Neuronal stem cell (in vitro differentiated cells): ENCODE results near the gene RLBP1.
"Not testable (repeated sequence)": the region's sequence is repeated elsewhere in the genome, so short reads cannot be mapped to it uniquely, and the experiment has no call there.

Experiments
- DNase-seq: peaks from one replicate; pipeline ENCODE4 v3.0.0-alpha.2; 2013; ENCODE audit warnings: low spot score
- H2AFZ ChIP-seq: one replicate; pipeline ENCODE4 v1.6.1; 2013; ENCODE audit warnings: mild to moderate bottlenecking, low read length, inconsistent platforms
- H2AK5ac ChIP-seq: 2 replicates; pipeline ENCODE4 v1.6.1; 2013; ENCODE audit warnings: low read depth, mild to moderate bottlenecking, inconsistent platforms, low read length, moderate library complexity, mixed read lengths
- H2BK120ac ChIP-seq: 2 replicates; pipeline ENCODE4 v1.6.1; 2013; ENCODE audit warnings: low read depth, mild to moderate bottlenecking, inconsistent platforms, low read length, moderate library complexity, mixed read lengths
- H2BK12ac ChIP-seq: one replicate; pipeline ENCODE4 v1.6.1; 2013; ENCODE audit warnings: low read length, inconsistent platforms
- H2BK15ac ChIP-seq: 2 replicates; pipeline ENCODE4 v1.6.1; 2013; ENCODE audit warnings: mild to moderate bottlenecking, low read length, inconsistent platforms, mixed read lengths
- H2BK5ac ChIP-seq: one replicate; pipeline ENCODE4 v1.6.1; 2013; ENCODE audit warnings: inconsistent platforms, mild to moderate bottlenecking, low read length, moderate library complexity
- H3K14ac ChIP-seq: one replicate; pipeline ENCODE4 v1.6.1; 2013; ENCODE audit warnings: low read length, inconsistent platforms
- H3K18ac ChIP-seq: 2 replicates; pipeline ENCODE4 v1.6.1; 2013; ENCODE audit warnings: low read length, inconsistent platforms
- H3K23ac ChIP-seq: 2 replicates; pipeline ENCODE4 v1.6.1; 2013; ENCODE audit warnings: low read depth, mild to moderate bottlenecking, mixed read lengths, low read length, inconsistent platforms; ENCODE audit not compliant: poor library complexity
- H3K27ac ChIP-seq: replicated peaks from 3 replicates; pipeline ENCODE4 v1.5.1; 2013; ENCODE audit warnings: low read length, inconsistent platforms
- H3K27me3 ChIP-seq, 3 experiments: 2 replicates each; pipeline ENCODE4 v1.6.1; 2013; ENCODE audit warnings: low read length in 3 of 3, mild to moderate bottlenecking in 2 of 3, inconsistent platforms in 1 of 3, low read depth in 1 of 3, mixed read lengths in 1 of 3, moderate library complexity in 1 of 3; ENCODE audit not compliant: control insufficient read depth in 3 of 3, insufficient read depth in 3 of 3
- H3K36me3 ChIP-seq, 2 donors: replicated peaks in 1 of 2; 2 replicates each; pipeline ENCODE4 v1.6.1; 2013; ENCODE audit warnings: low read length in 2 of 2; ENCODE audit not compliant: control insufficient read depth in 2 of 2, insufficient read depth in 2 of 2
- H3K4ac ChIP-seq: 2 replicates; pipeline ENCODE4 v1.6.1; 2013; ENCODE audit warnings: inconsistent platforms, mild to moderate bottlenecking, low read length, moderate library complexity
- H3K4me1 ChIP-seq, 2 donors: 1 replicate in 1 of 2; 2 replicates in 1 of 2; pipeline ENCODE4 v1.6.1; 2013; ENCODE audit warnings: low read length in 2 of 2, low read depth in 1 of 2; ENCODE audit not compliant: control insufficient read depth in 2 of 2, insufficient read depth in 1 of 2
- H3K4me2 ChIP-seq: one replicate; pipeline ENCODE4 v1.6.1; 2013; ENCODE audit warnings: mild to moderate bottlenecking, low read length, inconsistent platforms; ENCODE audit not compliant: insufficient read depth, poor library complexity, severe bottlenecking
- H3K4me3 ChIP-seq, 2 donors: 2 replicates each; pipeline ENCODE4 v1.5.1; 2013; ENCODE audit warnings: low read length in 2 of 2, mild to moderate bottlenecking in 2 of 2, inconsistent platforms in 1 of 2, moderate library complexity in 1 of 2
- H3K79me1 ChIP-seq: one replicate; pipeline ENCODE4 v1.6.1; 2013; ENCODE audit warnings: low read depth, mild to moderate bottlenecking, inconsistent platforms, low read length, moderate library complexity
- H3K9ac ChIP-seq: one replicate; pipeline ENCODE4 v1.6.1; 2013; ENCODE audit warnings: mild to moderate bottlenecking, low read depth, low read length, inconsistent platforms; ENCODE audit not compliant: poor library complexity
- H3K9me3 ChIP-seq, 2 donors: replicated peaks in 1 of 2; 2 replicates each; pipeline versions ENCODE3 to v1.6.1; 2013; ENCODE audit warnings: low read length in 2 of 2, mild to moderate bottlenecking in 2 of 2, inconsistent platforms in 1 of 2, low read depth in 1 of 2, mixed read lengths in 1 of 2, moderate library complexity in 1 of 2; ENCODE audit not compliant: control insufficient read depth in 2 of 2, insufficient read depth in 1 of 2
- H4K8ac ChIP-seq: one replicate; pipeline ENCODE4 v1.6.1; 2013; ENCODE audit warnings: low read depth, mild to moderate bottlenecking, inconsistent platforms, low read length, moderate library complexity
- H4K91ac ChIP-seq: one replicate; pipeline ENCODE4 v1.6.1; 2013; ENCODE audit warnings: low read length, low read depth, mild to moderate bottlenecking, inconsistent platforms; ENCODE audit not compliant: poor library complexity
- WGBS, 2 donors: extraction: QIAGEN DNeasy Blood & Tissue Kit; methylation state at CpG; one replicate each; pipeline ENCODE4 v1.1.7; 2013; ENCODE audit warnings: missing lambda C conversion rate in 2 of 2, mixed read lengths in 1 of 2; ENCODE audit not compliant: insufficient read length in 2 of 2, insufficient replicate concordance in 1 of 2; ENCODE audit errors: extremely low coverage in 2 of 2; 5-methylcytosine and 5-hydroxymethylcytosine counted together

The RLBP1 gene

GRCh38 chr15:89239883-89240810 is 18.8 kb upstream of the RLBP1 start:
- not testable (repeated sequence) for H2BK12ac ChIP-seq, DNase-seq, H3K14ac ChIP-seq, H3K4me2 ChIP-seq, H3K23ac ChIP-seq, H2BK15ac ChIP-seq, H3K79me1 ChIP-seq, H2AK5ac ChIP-seq, H3K4me3 ChIP-seq, H2BK120ac ChIP-seq, H3K4ac ChIP-seq, H3K9ac ChIP-seq, H3K4me1 ChIP-seq, H2BK5ac ChIP-seq, H4K8ac ChIP-seq, H3K27me3 ChIP-seq, H3K27ac ChIP-seq, H3K36me3 ChIP-seq, H4K91ac ChIP-seq, H3K9me3 ChIP-seq, H3K18ac ChIP-seq
- peak overlapping the region; percentile 35 for H2AFZ ChIP-seq
- no CpG with 5 or more reads among the region's 12 CpGs for WGBS, 2 donors

- Histone ChIP-seq H3K9ac (no peak overlapping the region), H2BK5ac (no peak overlapping the region), H3K79me1 (no peaks in the 10 kb centered on the region), H3K18ac (no peak overlapping the region), H3K4me2 (no peak overlapping the region), H3K4me3 (no peak overlapping the region), H2AK5ac (no peak overlapping the region), H3K27me3 (peaks cover 0 to 5% (median 0%) of the 10 kb centered on the region in 3 experiments), H3K27ac (no peak overlapping the region), H3K14ac (no peak overlapping the region), H4K8ac (no peak overlapping the region), H2BK12ac (no peak overlapping the region), H3K23ac (no peak overlapping the region), H2BK15ac (no peak overlapping the region), H3K4ac (no peak overlapping the region), H3K4me1 (peaks cover 3 to 5% of the 10 kb centered on the region in 2 donors), H2BK120ac (no peak overlapping the region), H3K36me3 (no peaks in the 10 kb centered on the region), H4K91ac (no peak overlapping the region), H2AFZ (no peak overlapping the region), H3K9me3 (no peaks in the 10 kb centered on the region)
- DNase-seq = no peak
These were observed 10.5 kb upstream of the RLBP1 start for GRCh38 chr15:89231832-89232231.

- peaks cover 3 to 5% of the 10 kb centered on the region in 2 donors for H3K4me1 ChIP-seq
- H3K9me3 ChIP-seq = no peaks in the 10 kb centered on the region
- no peaks in the 10 kb centered on the region for H3K79me1 ChIP-seq
- no peak overlapping the region for H3K23ac ChIP-seq
- H3K14ac ChIP-seq = no peak overlapping the region
- H3K27me3 ChIP-seq = peaks cover 0 to 5% (median 0%) of the 10 kb centered on the region in 3 experiments
- no peak for DNase-seq
- no CpG with 5 or more reads among the region's 5 CpGs for WGBS, 2 donors
- H3K4me2 ChIP-seq = no peak overlapping the region
- no peak overlapping the region for H3K9ac ChIP-seq
- no peak overlapping the region for H2BK12ac ChIP-seq
- no peak overlapping the region for H2BK5ac ChIP-seq
- no peak overlapping the region for H3K18ac ChIP-seq
- H4K91ac ChIP-seq = no peak overlapping the region
- no peak overlapping the region for H3K4me3 ChIP-seq
- no peak overlapping the region for H3K4ac ChIP-seq
- H2AK5ac ChIP-seq = no peak overlapping the region
- no peaks in the 10 kb centered on the region for H3K36me3 ChIP-seq
- no peak overlapping the region for H3K27ac ChIP-seq
- no peak overlapping the region for H2BK120ac ChIP-seq
- H2AFZ ChIP-seq = no peak overlapping the region
- no peak overlapping the region for H4K8ac ChIP-seq
- no peak overlapping the region for H2BK15ac ChIP-seq
These were observed 8.9 kb upstream of the RLBP1 start for GRCh38 chr15:89230277-89230676.

GRCh38 chr15:89227425-89227824 is 6.0 kb upstream of the RLBP1 start:
- Histone ChIP-seq H2BK15ac (no peak overlapping the region), H4K91ac (no peak overlapping the region), H3K9ac (no peak overlapping the region), H3K27ac (no peak overlapping the region), H3K79me1 (no peaks in the 10 kb centered on the region), H3K18ac (no peak overlapping the region), H3K4ac (no peak overlapping the region), H3K27me3 (peaks cover 0 to 5% (median 0%) of the 10 kb centered on the region in 3 experiments), H3K14ac (no peak overlapping the region), H2AK5ac (no peak overlapping the region), H3K4me1 (peaks cover 3 to 5% of the 10 kb centered on the region in 2 donors), H3K36me3 (no peaks in the 10 kb centered on the region), H3K4me2 (no peak overlapping the region), H3K9me3 (no peaks in the 10 kb centered on the region), H3K23ac (no peak overlapping the region), H4K8ac (no peak overlapping the region), H2BK12ac (no peak overlapping the region), H2AFZ (peak overlapping the region; percentile 51), H2BK5ac (no peak overlapping the region), H3K4me3 (no peak overlapping the region), H2BK120ac (no peak overlapping the region)
- DNase-seq = no peak
- WGBS, 2 donors = 100% methylated on average over 1 of the region's 7 CpGs; no CpG with 5 or more reads in 1 of the 2 donors
